H1 (cell line): ENCODE measurements around the gene C7orf57. TPM values are rescaled to one million over a fixed set of nuclear protein-coding genes. Genes with fewer than 3 reads are reported as not detected.

ENCODE experiments used
- ASH2L ChIP-seq: fragments of 200-600, 300-600 bp; sonication (generic); IDR thresholded peaks from one replicate; pipeline ENCODE4 v1.7.1; 2017; ENCODE audit warnings: low read length
- CTBP2 ChIP-seq: IDR thresholded peaks from 2 replicates; pipeline ENCODE4 v1.7.0; 2011; ENCODE audit warnings: borderline replicate concordance, mild to moderate bottlenecking, moderate library complexity, mixed read lengths, low read length; ENCODE audit not compliant: insufficient read depth, insufficient read length
- E2F6 ChIP-seq: IDR thresholded peaks from 2 replicates; pipeline ENCODE4 v1.6.1; 2012; ENCODE audit warnings: inconsistent platforms
- MAFK ChIP-seq: IDR thresholded peaks from 2 replicates; pipeline ENCODE4 v1.6.1; 2012; ENCODE audit warnings: low read depth, mild to moderate bottlenecking, improper control_type of control experiment, low read length
- MAX ChIP-seq: IDR thresholded peaks from 2 replicates; pipeline ENCODE4 v1.6.1; 2012; ENCODE audit warnings: inconsistent platforms
- NRF1 ChIP-seq: IDR thresholded peaks from 2 replicates; pipeline ENCODE4 v1.6.1; 2011; ENCODE audit warnings: mild to moderate bottlenecking, low read depth, low read length, improper control_type of control experiment
- TAF1 ChIP-seq: IDR thresholded peaks from 2 replicates; pipeline ENCODE4 v1.6.1; 2011; ENCODE audit warnings: mild to moderate bottlenecking, low read depth, low read length
- polyA plus RNA-seq, 7 experiments: library from polyadenylated mRNA; depleted of rRNA in 3 of 7; stranded (reverse) in 5 of 7; unstranded in 2 of 7; fragments of >200 nt in 5 of 7; fragments of 200-250 nt in 2 of 7; gene quantifications; 1 replicate in 5 of 7; 2 replicates in 1 of 7; 4 replicates in 1 of 7; pipeline versions ENCODE4 v1.2.1 to v1.2.3, GENCODE V29; 2011 to 2013; ENCODE audit warnings: missing spikeins in 2 of 7, mixed read lengths in 2 of 7
- total RNA-seq: library from RNA; stranded (reverse); fragmentation: NEBNext Ultra II Directional; extraction: Animal tissue kit (Norgen Biotek cat#: 25700); gene quantifications from 2 replicates; pipeline ENCODE4 v1.2.1, GENCODE V29; 2021

C7orf57 gene
- total and polyA plus RNA-seq, 2 of the 8 experiments (the other 6 are each of a cell fraction or from before 2014, with no cell fraction given) = 0.08 to 0.56 TPM

GRCh38 chr7:48017674-48018073 is 17.7 kb upstream of the C7orf57 start (continued):
- TF ChIP-seq CTBP2 (no peak), NRF1 (no peak), MAFK (no peak), TAF1 (no peak), MAX (no peak), ASH2L (no peak), E2F6 (no peak)
